ACC112 (cell line): ENCODE results near the gene PASK.

ENCODE experiments used
- H2AFZ ChIP-seq: fragments of 200-600 bp; sonication (generic); one replicate; pipeline ENCODE4 v1.6.0; 2017; ENCODE audit warnings: antibody characterized with exemption, low read length; ENCODE audit not compliant: unreplicated experiment
- H3K27ac ChIP-seq: fragments of 200-600 bp; sonication (generic); 2 replicates; pipeline ENCODE4 v1.5.1; 2014; ENCODE audit warnings: low read depth, mild to moderate bottlenecking, antibody characterized with exemption, low read length, moderate library complexity
- H3K27me3 ChIP-seq: fragments of 200-600 bp; sonication (generic); 2 replicates; pipeline ENCODE4 v1.6.1; 2014; ENCODE audit warnings: mild to moderate bottlenecking, antibody characterized with exemption, low read length, moderate library complexity, mixed read lengths; ENCODE audit not compliant: insufficient read depth
- H3K36me3 ChIP-seq: fragments of 200-600 bp; sonication (generic); 2 replicates; pipeline ENCODE4 v1.6.1; 2016; ENCODE audit warnings: mild to moderate bottlenecking, antibody characterized with exemption, low read length, moderate library complexity, mixed read lengths; ENCODE audit not compliant: insufficient read depth
- H3K4me1 ChIP-seq: fragments of 200-600 bp; sonication (generic); one replicate; pipeline ENCODE4 v1.6.1; 2016; ENCODE audit warnings: low read length, mixed read lengths; ENCODE audit not compliant: insufficient read depth, unreplicated experiment, control insufficient read depth
- H3K4me3 ChIP-seq: fragments of 200-600 bp; sonication (generic); 2 replicates; pipeline ENCODE4 v1.5.1; 2014; ENCODE audit warnings: mild to moderate bottlenecking, low read depth, low read length
- H3K79me2 ChIP-seq: fragments of 200-600 bp; sonication (generic); one replicate; pipeline ENCODE4 v1.6.0; 2016; ENCODE audit warnings: low read length; ENCODE audit not compliant: control insufficient read depth, unreplicated experiment, insufficient read depth

PASK gene

DNA sequence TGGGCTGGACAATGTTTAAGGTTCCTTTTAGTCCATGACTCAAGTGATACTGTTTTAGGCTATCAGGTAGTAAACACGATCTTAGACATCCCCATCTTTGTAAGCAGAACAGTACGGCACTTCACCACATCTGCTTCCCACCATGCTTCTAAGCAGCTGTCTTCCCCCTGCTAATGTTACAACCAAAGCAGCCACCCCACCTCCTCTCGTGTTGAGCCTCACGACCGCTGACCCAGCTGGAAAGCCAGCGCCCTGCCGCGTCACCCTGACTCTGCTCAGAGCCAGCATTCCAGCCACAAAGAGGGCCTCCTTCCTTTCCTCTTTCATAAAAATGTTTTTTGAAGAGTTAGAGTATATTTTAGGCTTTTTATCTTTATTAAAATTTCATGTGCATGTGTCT is 56.6 kb downstream of the PASK start:
- no peak overlapping the region for H3K4me3 ChIP-seq
- no peak overlapping the region for H3K27ac ChIP-seq
- H3K79me2 ChIP-seq: no peaks in the 10 kb centered on the region
- no peaks in the 10 kb centered on the region for H3K4me1 ChIP-seq
- no peak overlapping the region for H2AFZ ChIP-seq
- H3K27me3 ChIP-seq: no peaks in the 10 kb centered on the region
- peaks cover 22% of the 10 kb centered on the region for H3K36me3 ChIP-seq

- Histone ChIP-seq H2AFZ (no peak overlapping the region), H3K79me2 (no peaks in the 10 kb centered on the region), H3K4me3 (no peak overlapping the region), H3K4me1 (no peaks in the 10 kb centered on the region), H3K27ac (no peak overlapping the region), H3K27me3 (no peaks in the 10 kb centered on the region), H3K36me3 (peaks cover 28% of the 10 kb centered on the region)
Observed at GRCh38 chr2:241091734-241092445, 57.4 kb downstream of the PASK start.

GRCh38 chr2:241091201-241091600 is 58.1 kb downstream of the PASK start:
- H3K79me2 ChIP-seq: no peaks in the 10 kb centered on the region
- no peak overlapping the region for H2AFZ ChIP-seq
- peaks cover 31% of the 10 kb centered on the region for H3K36me3 ChIP-seq
- no peak overlapping the region for H3K27ac ChIP-seq
- no peaks in the 10 kb centered on the region for H3K4me1 ChIP-seq
- no peak overlapping the region for H3K4me3 ChIP-seq
- no peaks in the 10 kb centered on the region for H3K27me3 ChIP-seq

DNA sequence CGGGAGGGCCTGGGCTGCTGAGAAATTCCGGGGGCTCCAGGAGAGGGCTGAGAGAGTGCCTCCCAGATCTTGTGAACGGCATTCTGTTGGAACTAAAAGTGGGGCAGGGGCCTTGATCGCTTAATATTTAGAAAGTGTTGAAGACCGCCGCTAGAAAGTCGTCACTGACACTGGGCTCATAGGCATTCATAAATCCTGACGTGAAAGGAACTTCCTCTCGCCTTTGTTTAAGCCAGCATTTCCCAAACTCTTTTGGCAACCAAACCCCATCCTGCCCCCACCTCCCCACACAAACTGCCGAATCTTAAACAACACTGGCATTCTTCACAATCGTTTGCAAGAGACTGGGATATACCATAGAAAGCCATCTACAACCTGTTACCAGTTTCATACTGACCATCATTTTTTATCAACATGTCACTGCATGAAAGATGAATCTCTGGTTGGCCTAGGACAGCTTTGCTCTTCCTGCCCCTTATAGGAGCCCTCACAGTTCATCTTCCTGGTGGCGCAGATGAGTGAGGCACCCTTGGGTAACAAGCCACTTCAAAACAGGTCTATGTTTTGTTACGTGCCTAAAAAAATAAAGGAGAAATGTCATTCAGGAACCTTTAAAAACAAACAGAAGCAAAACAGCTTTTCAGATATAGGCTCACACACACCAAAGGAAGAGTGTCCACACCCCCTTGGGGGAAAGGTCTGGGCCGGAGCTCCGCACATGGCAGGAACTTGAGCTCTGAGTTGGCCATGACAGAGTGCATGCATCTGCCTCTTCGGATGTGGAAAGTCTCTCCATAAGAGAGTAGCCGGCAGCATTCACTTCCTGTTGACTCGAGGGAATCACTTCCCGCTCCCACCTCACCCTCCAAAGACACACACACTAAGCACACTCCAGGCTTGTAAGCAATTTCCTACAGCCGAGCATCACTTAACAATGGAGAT is 60.2 kb downstream of the PASK start:
- Histone ChIP-seq H3K4me3 (no peak overlapping the region), H2AFZ (no peak overlapping the region), H3K27me3 (no peaks in the 10 kb centered on the region), H3K36me3 (peaks cover 25% of the 10 kb centered on the region), H3K27ac (no peak overlapping the region), H3K79me2 (no peaks in the 10 kb centered on the region), H3K4me1 (no peaks in the 10 kb centered on the region)

DNA sequence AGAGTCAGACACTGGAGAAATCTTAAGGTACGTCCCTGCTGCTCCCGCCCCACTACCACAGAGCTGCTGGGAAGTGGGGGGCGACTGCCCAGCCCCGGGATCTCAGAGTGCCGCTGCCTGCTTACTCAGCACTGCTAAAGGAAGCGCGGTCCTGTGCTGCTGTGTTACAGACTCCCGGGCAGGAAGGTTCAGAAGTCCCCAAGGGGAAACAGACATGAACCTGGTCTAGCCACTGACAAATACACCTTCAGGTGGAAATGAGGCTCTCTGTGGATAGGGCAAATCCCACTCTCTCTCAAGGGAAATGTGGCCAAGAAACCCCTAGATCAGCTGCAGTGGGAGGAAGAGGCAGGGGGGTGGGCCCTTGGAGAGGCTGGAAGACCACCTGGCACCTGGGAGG is 60.9 kb downstream of the PASK start:
- Histone ChIP-seq H3K27me3 (no peaks in the 10 kb centered on the region), H2AFZ (no peak overlapping the region), H3K4me3 (no peak overlapping the region), H3K36me3 (peaks cover 25% of the 10 kb centered on the region), H3K4me1 (no peaks in the 10 kb centered on the region), H3K79me2 (no peaks in the 10 kb centered on the region), H3K27ac (no peak overlapping the region)

- H3K27me3 ChIP-seq: no peaks in the 10 kb centered on the region
- H3K4me3 ChIP-seq: no peak overlapping the region
- H2AFZ ChIP-seq: no peak overlapping the region
- peaks cover 25% of the 10 kb centered on the region for H3K36me3 ChIP-seq
- H3K79me2 ChIP-seq: no peaks in the 10 kb centered on the region
- no peaks in the 10 kb centered on the region for H3K4me1 ChIP-seq
- no peak overlapping the region for H3K27ac ChIP-seq
Observed at GRCh38 chr2:241087420-241088268, 61.6 kb downstream of the PASK start.

GRCh38 chr2:241084856-241085444 is 64.3 kb downstream of the PASK start:
- H3K4me1 ChIP-seq: no peaks in the 10 kb centered on the region
- no peaks in the 10 kb centered on the region for H3K27me3 ChIP-seq
- H3K36me3 ChIP-seq: peaks cover 25% of the 10 kb centered on the region
- no peaks in the 10 kb centered on the region for H3K79me2 ChIP-seq
- no peak overlapping the region for H2AFZ ChIP-seq
- no peak overlapping the region for H3K4me3 ChIP-seq
- no peak overlapping the region for H3K27ac ChIP-seq

GRCh38 chr2:241083091-241083415 is 66.2 kb downstream of the PASK start:
- Histone ChIP-seq H3K79me2 (no peaks in the 10 kb centered on the region), H3K4me1 (no peaks in the 10 kb centered on the region), H3K27me3 (no peaks in the 10 kb centered on the region), H2AFZ (no peak overlapping the region), H3K4me3 (no peak overlapping the region), H3K27ac (no peak overlapping the region), H3K36me3 (peaks cover 20% of the 10 kb centered on the region)

DNA sequence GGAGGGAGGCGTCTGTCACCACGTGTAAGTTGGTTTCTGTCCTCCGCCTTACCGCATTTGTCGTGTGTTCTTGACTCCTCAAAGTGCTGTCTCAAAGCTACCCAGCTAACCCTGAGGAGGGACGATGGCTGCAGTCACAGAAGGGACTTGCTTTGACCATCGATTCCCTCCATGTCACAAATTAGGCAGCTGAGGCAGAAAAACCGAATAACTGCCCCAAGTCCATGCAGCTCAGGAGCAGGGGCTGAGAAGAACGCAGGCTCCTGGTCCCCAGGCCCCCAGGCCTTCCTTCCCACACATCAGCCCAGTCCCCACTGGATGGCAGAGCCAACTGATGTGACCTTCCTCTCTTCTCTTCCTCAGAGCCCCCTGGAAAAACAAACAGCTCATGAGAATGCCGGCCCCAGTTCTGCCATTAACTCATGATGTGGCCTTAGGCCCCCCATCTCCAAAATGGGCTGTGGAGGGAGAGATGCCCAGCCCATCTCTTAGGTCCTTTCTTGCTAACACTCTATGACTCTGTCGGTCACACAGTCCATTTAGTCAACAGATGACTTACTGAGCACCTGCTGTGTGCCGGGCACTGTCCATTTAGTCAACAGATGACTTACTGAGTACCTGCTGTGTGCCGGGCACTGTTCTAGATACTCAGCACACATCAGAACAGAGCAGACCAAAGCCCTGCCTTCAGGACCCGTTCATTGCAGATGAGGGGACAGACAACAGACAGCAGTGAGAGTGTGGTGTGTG is 66.8 kb downstream of the PASK start:
- H2AFZ ChIP-seq: no peak overlapping the region
- H3K36me3 ChIP-seq: peaks cover 16% of the 10 kb centered on the region
- H3K79me2 ChIP-seq: no peaks in the 10 kb centered on the region
- no peak overlapping the region for H3K4me3 ChIP-seq
- no peaks in the 10 kb centered on the region for H3K27me3 ChIP-seq
- H3K27ac ChIP-seq: no peak overlapping the region
- H3K4me1 ChIP-seq: no peaks in the 10 kb centered on the region
